Kidney epithelial cell (primary cell): Measurements from ENCODE around the gene ZBTB16. TPM values are rescaled to one million over a fixed set of nuclear protein-coding genes. Genes with fewer than 3 reads are reported as not detected.
A peak's percentile ranks its signal among the peaks of the same experiment; 100 is the strongest.

ENCODE experiments used
- DNase-seq: peaks from one replicate; pipeline ENCODE4 v3.0.0-alpha.2; 2010; ENCODE audit warnings: low read depth
- H3K27me3 ChIP-seq: 2 replicates; pipeline ENCODE4 v1.6.0; 2011; ENCODE audit warnings: low read length; ENCODE audit not compliant: control insufficient read depth, insufficient read depth
- H3K36me3 ChIP-seq: 2 replicates; pipeline ENCODE4 v1.5.1; 2011; ENCODE audit warnings: low read length; ENCODE audit not compliant: control insufficient read depth, insufficient read depth
- H3K4me3 ChIP-seq: 2 replicates; pipeline ENCODE4 v1.5.1; 2011; ENCODE audit warnings: low read depth, mild to moderate bottlenecking, control low read depth, low read length
- total RNA-seq: library from RNA; depleted of rRNA; stranded (reverse); fragments of >200 nt; gene quantifications from 2 replicates; pipeline ENCODE4 v1.2.3, GENCODE V29; 2015
- TF ChIP-seq, protein P1 (sequence below): IDR thresholded peaks from 2 replicates; pipeline ENCODE4 v1.5.1; 2011; ENCODE audit warnings: mild to moderate bottlenecking, moderate library complexity, low read length, control low read depth, inconsistent platforms; ENCODE audit not compliant: insufficient read depth, poor library complexity, severe bottlenecking

The ZBTB16 gene
- total RNA-seq, 1 donor from 2014 or later = 0.08 TPM

DNA sequence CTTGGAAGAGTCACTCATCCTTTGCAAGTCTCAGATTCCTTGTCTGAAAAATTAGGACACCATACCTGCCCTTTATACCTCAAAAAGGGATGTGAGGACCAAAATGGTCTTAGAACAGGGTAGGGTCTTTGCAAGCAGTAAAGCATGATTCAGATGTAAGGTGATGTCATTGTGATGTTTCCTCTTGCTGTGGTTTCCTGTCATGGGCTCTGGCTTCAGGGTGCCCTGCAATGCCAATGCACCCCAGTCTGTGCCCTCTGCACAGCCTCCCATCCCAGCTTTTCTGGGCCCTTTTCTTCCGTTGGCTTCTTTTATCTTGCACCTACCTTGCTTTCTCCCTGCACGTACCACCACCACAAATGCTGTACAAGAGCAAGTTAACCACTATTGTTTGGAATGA lies 148.9 kb downstream of the ZBTB16 start:
- H3K36me3 ChIP-seq = no peaks in the 10 kb centered on the region
- TF ChIP-seq, protein P1, sequence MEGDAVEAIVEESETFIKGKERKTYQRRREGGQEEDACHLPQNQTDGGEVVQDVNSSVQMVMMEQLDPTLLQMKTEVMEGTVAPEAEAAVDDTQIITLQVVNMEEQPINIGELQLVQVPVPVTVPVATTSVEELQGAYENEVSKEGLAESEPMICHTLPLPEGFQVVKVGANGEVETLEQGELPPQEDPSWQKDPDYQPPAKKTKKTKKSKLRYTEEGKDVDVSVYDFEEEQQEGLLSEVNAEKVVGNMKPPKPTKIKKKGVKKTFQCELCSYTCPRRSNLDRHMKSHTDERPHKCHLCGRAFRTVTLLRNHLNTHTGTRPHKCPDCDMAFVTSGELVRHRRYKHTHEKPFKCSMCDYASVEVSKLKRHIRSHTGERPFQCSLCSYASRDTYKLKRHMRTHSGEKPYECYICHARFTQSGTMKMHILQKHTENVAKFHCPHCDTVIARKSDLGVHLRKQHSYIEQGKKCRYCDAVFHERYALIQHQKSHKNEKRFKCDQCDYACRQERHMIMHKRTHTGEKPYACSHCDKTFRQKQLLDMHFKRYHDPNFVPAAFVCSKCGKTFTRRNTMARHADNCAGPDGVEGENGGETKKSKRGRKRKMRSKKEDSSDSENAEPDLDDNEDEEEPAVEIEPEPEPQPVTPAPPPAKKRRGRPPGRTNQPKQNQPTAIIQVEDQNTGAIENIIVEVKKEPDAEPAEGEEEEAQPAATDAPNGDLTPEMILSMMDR = no peak
- H3K4me3 ChIP-seq = no peak overlapping the region
- H3K27me3 ChIP-seq = peaks cover 2% of the 10 kb centered on the region
- no peak for DNase-seq

- TF ChIP-seq, protein P1 = no peak
- H3K36me3 ChIP-seq = no peaks in the 10 kb centered on the region
- no peak overlapping the region for H3K4me3 ChIP-seq
- no peak for DNase-seq
- H3K27me3 ChIP-seq = peaks cover 2% of the 10 kb centered on the region
These were observed 149.8 kb downstream of the ZBTB16 start for GRCh38 chr11:114209343-114209742.

- Histone ChIP-seq H3K36me3 (no peaks in the 10 kb centered on the region), H3K27me3 (peaks cover 2% of the 10 kb centered on the region), H3K4me3 (no peak overlapping the region)
- DNase-seq = peak; percentile 41
- TF ChIP-seq, protein P1 = no peak
These were observed 150.4 kb downstream of the ZBTB16 start for GRCh38 chr11:114209904-114210303.

GRCh38 chr11:114211444-114212121 lies 152.1 kb downstream of the ZBTB16 start:
- TF ChIP-seq, protein P1 = no peak
- no peaks in the 10 kb centered on the region for H3K36me3 ChIP-seq
- no peak for DNase-seq
- no peak overlapping the region for H3K4me3 ChIP-seq
- H3K27me3 ChIP-seq = peaks cover 5% of the 10 kb centered on the region

DNA sequence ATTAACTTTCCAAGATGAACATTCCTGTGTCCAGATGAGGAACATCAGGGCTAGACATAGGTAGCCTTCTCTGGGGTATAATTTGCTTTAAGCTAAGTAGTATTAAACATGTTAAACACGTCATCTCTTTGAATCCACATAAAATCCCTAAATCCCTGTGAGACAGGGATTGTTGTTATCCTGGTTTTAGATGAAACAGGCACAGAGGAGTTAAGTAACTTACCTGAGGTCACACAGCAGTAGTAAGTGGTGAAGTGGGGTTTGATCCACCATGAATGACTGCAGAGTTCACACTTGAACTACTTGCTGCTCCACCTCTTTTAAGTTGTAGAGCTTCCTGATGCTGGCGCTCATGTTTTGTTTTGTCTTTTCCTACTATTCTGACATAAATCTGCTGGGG lies 154.1 kb downstream of the ZBTB16 start:
- Histone ChIP-seq H3K27me3 (peaks cover 5% of the 10 kb centered on the region), H3K4me3 (no peak overlapping the region), H3K36me3 (no peaks in the 10 kb centered on the region)
- DNase-seq = no peak
- TF ChIP-seq, protein P1 = no peak

DNA sequence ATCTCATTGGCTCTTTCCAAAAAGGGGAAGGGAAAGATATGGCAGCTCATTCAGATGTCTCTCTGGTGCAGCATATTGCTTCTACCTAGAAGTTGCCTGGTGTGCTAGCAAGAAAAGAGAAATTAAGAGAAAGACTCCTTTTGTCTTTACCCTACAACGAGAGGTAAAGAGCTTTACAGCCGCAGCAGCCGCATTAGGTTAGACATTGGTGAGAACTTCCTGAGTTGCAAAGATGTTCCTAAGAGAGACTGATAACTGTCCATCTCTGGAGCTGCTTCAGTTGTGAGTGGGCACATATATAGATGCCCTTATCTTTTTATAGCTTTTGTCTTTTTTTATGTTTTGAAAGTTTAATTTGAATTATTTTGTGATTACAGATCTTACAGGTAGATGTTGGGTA lies 155.9 kb downstream of the ZBTB16 start:
- TF ChIP-seq, protein P1 = no peak
- no peak for DNase-seq
- peaks cover 5% of the 10 kb centered on the region for H3K27me3 ChIP-seq

More for the DNA sequence above, 155.9 kb downstream of the ZBTB16 start:
- Histone ChIP-seq H3K4me3 (no peak overlapping the region), H3K36me3 (no peaks in the 10 kb centered on the region)
